Activated CD8-positive, alpha-beta memory T cell treated with anti-CD3 and anti-CD28 coated beads, Interleukin-2, amount 10 ng/mL, durations not matched to agents 7 days and 5 days (primary cell): Measurements from ENCODE around the gene FAM219B. TPM values are rescaled to one million over a fixed set of nuclear protein-coding genes. Genes with fewer than 3 reads are reported as not detected.

Experiments used
- ATAC-seq: fragments of 150-1000 bp; cut with Tn5 transposase; one replicate; pipeline ENCODE4 v1.10.0; 2021; ENCODE audit warnings: moderate library complexity
- CTCF ChIA-PET: fragments of 350-600 bp; sonication (Branson Sonifier 250); formaldehyde crosslinking; loops from one replicate; lab custom pipeline; 2021; ENCODE audit warnings: antibody characterized with exemption; lab: Charles Lee
- DNase-seq: peaks from one replicate; pipeline ENCODE4 v3.0.0-alpha.2; 2020
- H3K27ac Mint-ChIP-seq: one replicate; pipeline ENCODE4 v1.8.0; 2021; ENCODE audit warnings: mild to moderate bottlenecking, mixed read lengths
- H3K27me3 Mint-ChIP-seq: one replicate; pipeline ENCODE4 v1.8.0; 2021; ENCODE audit warnings: mixed read lengths
- H3K36me3 Mint-ChIP-seq: one replicate; pipeline ENCODE4 v1.8.0; 2021; ENCODE audit warnings: mild to moderate bottlenecking, mixed read lengths
- H3K4me1 Mint-ChIP-seq: one replicate; pipeline ENCODE4 v1.8.0; 2021; ENCODE audit warnings: mixed read lengths
- H3K4me3 Mint-ChIP-seq: one replicate; pipeline ENCODE4 v1.8.0; 2021; ENCODE audit warnings: mild to moderate bottlenecking, moderate library complexity, mixed read lengths
- H3K9me3 Mint-ChIP-seq: one replicate; pipeline ENCODE4 v1.8.0; 2022; ENCODE audit warnings: low read depth, mixed read lengths
- total RNA-seq, 2 experiments: library from RNA; stranded (reverse); gene quantifications; one replicate each; pipeline ENCODE4 v1.2.3, GENCODE V29; 2021

Gene FAM219B
- total RNA-seq, 2 experiments from 2014 or later: 95.2 to 119 TPM

GRCh38 chr15:74868059-74868458, 38.6 kb downstream of the FAM219B start:
- peaks cover 84% of the 10 kb centered on the region for H3K4me1 Mint-ChIP-seq
- no peaks in the 10 kb centered on the region for H3K9me3 Mint-ChIP-seq
- ATAC-seq (no peak), DNase-seq (no peak)
- no peaks in the 10 kb centered on the region for H3K27me3 Mint-ChIP-seq
- CTCF ChIA-PET: interaction anchor here (0.7 to 3.4 kb wide), 7 partner anchors 9 to 39 kb away, joined by 3 to 19 read pairs (median 4); partner anchors contain the start of gene FAM219B
- peak overlapping the region; percentile 18 for H3K4me3 Mint-ChIP-seq
- H3K27ac Mint-ChIP-seq: peak overlapping the region; percentile 95
- peaks cover 58% of the 10 kb centered on the region for H3K36me3 Mint-ChIP-seq

GRCh38 chr15:74867466-74868038, 39.1 kb downstream of the FAM219B start:
- H3K36me3 Mint-ChIP-seq: peaks cover 54% of the 10 kb centered on the region
- H3K27me3 Mint-ChIP-seq: no peaks in the 10 kb centered on the region
- no peak for DNase-seq
- H3K9me3 Mint-ChIP-seq: no peaks in the 10 kb centered on the region
- ATAC-seq: no peak
- CTCF ChIA-PET: interaction anchor here (0.7 to 2.7 kb wide), 4 partner anchors 9 to 34 kb away, joined by 3 to 19 read pairs (median 4); no protein-coding TSS in a partner anchor
- peak overlapping the region; percentile 95 for H3K27ac Mint-ChIP-seq
- H3K4me1 Mint-ChIP-seq: peaks cover 81% of the 10 kb centered on the region
- peak overlapping the region; percentile 18 for H3K4me3 Mint-ChIP-seq

DNA sequence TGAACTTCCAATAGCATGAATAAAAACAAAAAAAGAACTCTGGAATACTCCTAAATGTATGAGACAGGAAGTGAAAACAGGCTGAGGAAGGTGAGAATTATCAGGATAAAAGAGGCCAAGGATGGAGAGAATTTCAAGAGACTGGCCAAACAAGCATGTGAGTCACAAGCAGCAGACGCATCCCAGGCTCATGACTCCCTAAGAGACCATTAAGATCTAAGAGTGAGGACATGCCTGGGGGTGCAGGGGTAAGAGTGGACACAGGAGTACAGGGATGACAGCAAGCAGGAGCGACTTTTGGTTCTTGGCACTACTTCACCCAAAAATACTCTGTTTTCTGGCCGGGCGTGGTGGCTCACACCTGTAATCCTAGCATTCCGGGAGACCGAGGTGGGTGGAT, 40.6 kb downstream of the FAM219B start:
- DNase-seq (no peak), ATAC-seq (no peak)
- no peaks in the 10 kb centered on the region for H3K27me3 Mint-ChIP-seq
- H3K36me3 Mint-ChIP-seq: peaks cover 51% of the 10 kb centered on the region
- no peak overlapping the region for H3K4me3 Mint-ChIP-seq
- H3K9me3 Mint-ChIP-seq: no peaks in the 10 kb centered on the region
- peaks cover 77% of the 10 kb centered on the region for H3K4me1 Mint-ChIP-seq
- CTCF ChIA-PET: interaction anchor here (2.7 kb wide), 1 partner anchor 35 kb away, joined by 19 read pairs; no protein-coding TSS in a partner anchor
- H3K27ac Mint-ChIP-seq: peak overlapping the region; percentile 47

GRCh38 chr15:74865316-74865715, 41.3 kb downstream of the FAM219B start:
- no peaks in the 10 kb centered on the region for H3K9me3 Mint-ChIP-seq
- CTCF ChIA-PET: interaction anchor here (1.2 kb wide), 1 partner anchor 11 kb away, joined by 3 read pairs; no protein-coding TSS in a partner anchor

DNA sequence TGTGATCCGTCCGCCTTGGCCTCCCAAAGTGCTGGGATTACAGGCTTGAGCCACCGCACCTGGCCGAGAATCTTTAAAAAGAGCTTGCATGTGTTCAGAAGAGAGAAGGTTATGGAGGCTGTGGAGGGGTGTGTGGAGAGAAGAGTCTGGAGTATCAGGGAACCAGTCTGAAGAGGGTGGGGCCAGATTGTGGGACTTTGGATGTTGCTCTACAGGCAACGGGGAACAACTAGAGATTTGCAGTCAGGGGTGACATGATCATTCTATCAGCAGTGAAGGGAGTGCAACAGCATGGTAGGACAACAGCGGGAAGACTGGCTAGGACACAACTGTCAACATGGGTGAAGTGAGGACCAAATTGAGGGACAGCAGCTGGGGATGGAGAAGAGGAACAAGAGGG, 42.4 kb downstream of the FAM219B start:
- Mint-ChIP-seq H3K4me3 (no peak overlapping the region), H3K9me3 (no peaks in the 10 kb centered on the region), H3K27me3 (no peaks in the 10 kb centered on the region), H3K36me3 (peaks cover 40% of the 10 kb centered on the region), H3K27ac (peak overlapping the region; percentile 76), H3K4me1 (peaks cover 66% of the 10 kb centered on the region)
- no peak for ATAC-seq
- CTCF ChIA-PET: interaction anchor here (0.8 to 1.5 kb wide), 4 partner anchors 30 to 95 kb away, joined by 3 to 4 read pairs (median 3); no protein-coding TSS in a partner anchor
- no peak for DNase-seq

More at GRCh38 chr15:74865316-74865715, 41.3 kb downstream of the FAM219B start:
- Mint-ChIP-seq H3K4me3 (no peak overlapping the region), H3K36me3 (peaks cover 47% of the 10 kb centered on the region), H3K27me3 (no peaks in the 10 kb centered on the region), H3K4me1 (peaks cover 70% of the 10 kb centered on the region), H3K27ac (peak overlapping the region; percentile 68)
- no peak for DNase-seq
- no peak for ATAC-seq

GRCh38 chr15:74863239-74864056, 43.2 kb downstream of the FAM219B start:
- Mint-ChIP-seq H3K4me3 (no peak overlapping the region), H3K27ac (peak overlapping the region; percentile 81), H3K9me3 (no peaks in the 10 kb centered on the region)

DNA sequence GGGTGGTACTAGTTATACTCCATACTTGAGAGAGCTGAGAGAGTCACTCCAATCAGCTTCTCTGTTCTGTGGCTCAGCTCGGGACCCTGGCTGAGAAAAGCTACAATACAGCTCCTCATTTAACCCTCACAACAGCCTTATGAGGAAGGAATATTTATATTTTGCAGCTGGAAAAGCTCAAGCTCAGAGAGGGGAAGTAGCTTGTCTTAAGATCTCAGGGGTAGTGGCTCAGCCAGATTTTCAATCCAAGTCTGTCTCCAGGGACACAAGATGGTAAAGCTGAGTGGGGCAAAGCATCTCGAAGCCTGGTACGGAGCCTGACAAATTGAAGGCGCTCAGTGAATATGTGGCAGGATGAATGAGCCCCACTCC, 48.3 kb downstream of the FAM219B start:
- H3K9me3 Mint-ChIP-seq: no peaks in the 10 kb centered on the region
- no peaks in the 10 kb centered on the region for H3K27me3 Mint-ChIP-seq
- H3K4me3 Mint-ChIP-seq: no peak overlapping the region
- H3K36me3 Mint-ChIP-seq: peaks cover 8% of the 10 kb centered on the region
- peak overlapping the region; percentile 91 for H3K27ac Mint-ChIP-seq
- no peak for ATAC-seq
- H3K4me1 Mint-ChIP-seq: peaks cover 47% of the 10 kb centered on the region
- no peak for DNase-seq
- CTCF ChIA-PET: interaction anchor here (0.9 to 7.5 kb wide), 12 partner anchors 10 to 92 kb away, joined by 3 to 66 read pairs (median 6); partner anchors contain the start of gene FAM219B

More at GRCh38 chr15:74863239-74864056, 43.2 kb downstream of the FAM219B start:
- peaks cover 66% of the 10 kb centered on the region for H3K4me1 Mint-ChIP-seq
- H3K27me3 Mint-ChIP-seq: no peaks in the 10 kb centered on the region
- DNase-seq (no peak), ATAC-seq (peak; percentile 41)
- peaks cover 38% of the 10 kb centered on the region for H3K36me3 Mint-ChIP-seq
- CTCF ChIA-PET: interaction anchor here (0.8 to 1.5 kb wide), 4 partner anchors 31 to 94 kb away, joined by 3 to 4 read pairs (median 3); no protein-coding TSS in a partner anchor

GRCh38 chr15:74857671-74858368, 48.8 kb downstream of the FAM219B start:
- CTCF ChIA-PET: interaction anchor here (0.6 to 7.5 kb wide), 13 partner anchors 10 to 93 kb away, joined by 3 to 66 read pairs (median 6); partner anchors contain the start of gene FAM219B
- H3K36me3 Mint-ChIP-seq: peaks cover 11% of the 10 kb centered on the region
- peaks cover 44% of the 10 kb centered on the region for H3K4me1 Mint-ChIP-seq
- no peaks in the 10 kb centered on the region for H3K9me3 Mint-ChIP-seq
- no peaks in the 10 kb centered on the region for H3K27me3 Mint-ChIP-seq
- DNase-seq (peak; percentile 65), ATAC-seq (peak; percentile 79)
- peak overlapping the region; percentile 91 for H3K27ac Mint-ChIP-seq
- no peak overlapping the region for H3K4me3 Mint-ChIP-seq

GRCh38 chr15:74857082-74857655, 49.5 kb downstream of the FAM219B start:
- DNase-seq (no peak), ATAC-seq (no peak)
- peaks cover 11% of the 10 kb centered on the region for H3K36me3 Mint-ChIP-seq
- no peak overlapping the region for H3K4me3 Mint-ChIP-seq
- H3K9me3 Mint-ChIP-seq: no peaks in the 10 kb centered on the region
- CTCF ChIA-PET: interaction anchor here (0.6 to 7.5 kb wide), 9 partner anchors 13 to 93 kb away, joined by 3 to 66 read pairs (median 8); no protein-coding TSS in a partner anchor
- peak overlapping the region; percentile 91 for H3K27ac Mint-ChIP-seq
- peaks cover 43% of the 10 kb centered on the region for H3K4me1 Mint-ChIP-seq
- H3K27me3 Mint-ChIP-seq: no peaks in the 10 kb centered on the region

DNA sequence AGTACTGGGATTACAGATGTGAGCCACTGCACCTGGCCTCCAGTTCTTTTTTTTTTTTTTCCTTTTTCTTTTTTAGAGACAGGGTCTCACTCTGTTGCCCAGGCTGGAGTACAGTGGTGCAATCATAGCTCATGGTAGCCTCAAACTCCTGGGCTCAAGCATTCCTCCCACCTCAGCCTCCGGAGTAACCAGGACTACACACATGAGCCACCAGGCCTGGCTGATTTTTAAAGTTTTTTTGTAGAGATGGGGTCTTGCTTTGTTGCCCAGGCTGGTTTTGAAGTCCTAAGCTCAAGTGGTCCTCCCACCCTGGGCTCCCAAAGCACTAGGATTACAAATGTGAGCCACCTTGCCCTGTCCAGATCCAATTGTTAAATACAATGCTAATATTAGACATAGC, 50.1 kb downstream of the FAM219B start:
- no peaks in the 10 kb centered on the region for H3K9me3 Mint-ChIP-seq

DNA sequence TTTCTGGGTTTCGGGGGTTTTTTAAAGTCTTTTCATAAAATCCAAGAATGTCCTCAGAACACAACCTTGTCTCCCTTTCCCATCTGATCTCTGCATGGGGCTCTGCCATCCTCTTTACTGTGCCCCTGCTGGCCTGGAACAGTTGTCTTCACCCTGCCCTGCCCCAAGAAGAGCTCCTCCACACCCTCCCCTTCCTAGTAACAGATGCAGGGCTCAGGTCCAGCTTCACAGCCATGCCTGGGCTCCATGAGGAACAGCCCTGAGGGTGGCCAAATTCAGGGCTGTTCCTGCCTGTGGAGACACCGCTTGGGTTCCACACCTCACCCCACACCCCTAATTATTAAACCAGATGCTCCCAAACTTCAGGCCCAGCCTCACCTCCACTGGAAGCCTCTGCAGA, 50.8 kb downstream of the FAM219B start:
- CTCF ChIA-PET: interaction anchor here (0.7 to 7.5 kb wide), 7 partner anchors 11 to 95 kb away, joined by 3 to 66 read pairs (median 5); no protein-coding TSS in a partner anchor
- Mint-ChIP-seq H3K4me1 (peaks cover 38% of the 10 kb centered on the region), H3K4me3 (no peak overlapping the region), H3K27me3 (no peaks in the 10 kb centered on the region), H3K9me3 (no peaks in the 10 kb centered on the region), H3K27ac (peak overlapping the region; percentile 76), H3K36me3 (peaks cover 18% of the 10 kb centered on the region)
- ATAC-seq (no peak), DNase-seq (no peak)

More for the DNA sequence above, 50.1 kb downstream of the FAM219B start:
- CTCF ChIA-PET: interaction anchor here (1.2 to 7.5 kb wide), 7 partner anchors 13 to 94 kb away, joined by 3 to 66 read pairs (median 7); no protein-coding TSS in a partner anchor
- H3K27me3 Mint-ChIP-seq: no peaks in the 10 kb centered on the region
- H3K4me3 Mint-ChIP-seq: no peak overlapping the region
- ATAC-seq (no peak), DNase-seq (no peak)
- H3K4me1 Mint-ChIP-seq: peaks cover 43% of the 10 kb centered on the region
- peak overlapping the region; percentile 91 for H3K27ac Mint-ChIP-seq
- peaks cover 14% of the 10 kb centered on the region for H3K36me3 Mint-ChIP-seq

- Mint-ChIP-seq H3K4me1 (peaks cover 35% of the 10 kb centered on the region), H3K9me3 (no peaks in the 10 kb centered on the region), H3K27me3 (no peaks in the 10 kb centered on the region), H3K27ac (no peak overlapping the region), H3K36me3 (peaks cover 22% of the 10 kb centered on the region), H3K4me3 (no peak overlapping the region)
- ATAC-seq: no peak
- no peak for DNase-seq
- CTCF ChIA-PET: interaction anchor here (0.9 to 7.5 kb wide), 7 partner anchors 8 to 83 kb away, joined by 3 to 66 read pairs (median 3); no protein-coding TSS in a partner anchor
Observed at GRCh38 chr15:74854453-74855022, 52.1 kb downstream of the FAM219B start.
